GM19099 (cell line): ENCODE results near the gene NSUN3.

Source experiments
- POLR2A ChIP-seq: IDR thresholded peaks from 3 replicates; pipeline ENCODE4 v1.6.1; 2011; ENCODE audit warnings: low read depth; ENCODE audit not compliant: insufficient read length; ENCODE audit errors: extremely low read depth

The NSUN3 gene

GRCh38 chr3:94099311-94099710 lies 36.5 kb downstream of the NSUN3 start:
- TF ChIP-seq POLR2A: no peak

GRCh38 chr3:94101860-94102259 lies 39.0 kb downstream of the NSUN3 start:
- no peak for TF ChIP-seq POLR2A

GRCh38 chr3:94106268-94106667 lies 43.4 kb downstream of the NSUN3 start:
- no peak for TF ChIP-seq POLR2A

GRCh38 chr3:94110854-94111253 lies 48.0 kb downstream of the NSUN3 start:
- TF ChIP-seq POLR2A: no peak

- TF ChIP-seq POLR2A: no peak
Measured at GRCh38 chr3:94114666-94115065, 51.8 kb downstream of the NSUN3 start.

GRCh38 chr3:94115482-94115881 lies 52.6 kb downstream of the NSUN3 start:
- TF ChIP-seq POLR2A: no peak

- no peak for TF ChIP-seq POLR2A
Measured at GRCh38 chr3:94117729-94118128, 54.9 kb downstream of the NSUN3 start.

GRCh38 chr3:94118390-94118789 lies 55.5 kb downstream of the NSUN3 start:
- no peak for TF ChIP-seq POLR2A

- no peak for TF ChIP-seq POLR2A
Measured at GRCh38 chr3:94121161-94121560, 58.3 kb downstream of the NSUN3 start.

- no peak for TF ChIP-seq POLR2A
Measured at GRCh38 chr3:94127115-94127514, 64.3 kb downstream of the NSUN3 start.

GRCh38 chr3:94130690-94131089 lies 67.8 kb downstream of the NSUN3 start:
- no peak for TF ChIP-seq POLR2A

GRCh38 chr3:94132777-94133176 lies 69.9 kb downstream of the NSUN3 start:
- TF ChIP-seq POLR2A: no peak

GRCh38 chr3:94136133-94136532 lies 73.3 kb downstream of the NSUN3 start:
- no peak for TF ChIP-seq POLR2A

- no peak for TF ChIP-seq POLR2A
Measured at GRCh38 chr3:94137377-94137776, 74.5 kb downstream of the NSUN3 start.

GRCh38 chr3:94146455-94146854 lies 83.6 kb downstream of the NSUN3 start:
- TF ChIP-seq POLR2A: no peak

GRCh38 chr3:94147012-94147411 lies 84.2 kb downstream of the NSUN3 start:
- no peak for TF ChIP-seq POLR2A

- no peak for TF ChIP-seq POLR2A
Measured at GRCh38 chr3:94150113-94150512, 87.3 kb downstream of the NSUN3 start.

GRCh38 chr3:94156626-94157025 lies 93.8 kb downstream of the NSUN3 start:
- TF ChIP-seq POLR2A: no peak

GRCh38 chr3:94158512-94158911 lies 95.7 kb downstream of the NSUN3 start:
- no peak for TF ChIP-seq POLR2A
